Right atrium auricular region (tissue), 2 donors: Measurements from ENCODE around the gene EIF2D. TPM values are rescaled to one million over a fixed set of nuclear protein-coding genes. Genes with fewer than 3 reads are reported as not detected.
A peak's percentile ranks its signal among the peaks of the same experiment; 100 is the strongest.

Experiments used
- DNase-seq: peaks from one replicate; pipeline ENCODE4 v3.0.0-alpha.2; 2019; ENCODE audit warnings: low spot score
- H3K27ac ChIP-seq, 2 donors: fragments of 200-600 bp; sonication (generic); 1 replicate in 1 of 2; 2 replicates in 1 of 2; pipeline ENCODE4 v1.5.1; 2016 to 2019
- H3K27me3 ChIP-seq, 2 donors: fragments of 200-600 bp; sonication (generic); one replicate each; pipeline versions ENCODE4 v1.5.1 to v1.6.0; 2017 to 2019
- H3K36me3 ChIP-seq: fragments of 200-600 bp; sonication (generic); one replicate; pipeline ENCODE4 v1.5.1; 2016
- H3K4me1 ChIP-seq, 2 donors: fragments of 200-600 bp; sonication (generic); one replicate each; pipeline versions ENCODE4 v1.5.1 to v1.6.0; 2017 to 2019
- H3K4me3 ChIP-seq, 2 donors: fragments of 200-600 bp; sonication (generic); 1 replicate in 1 of 2; 2 replicates in 1 of 2; pipeline ENCODE4 v1.5.1; 2017 to 2019; ENCODE audit warnings: mild to moderate bottlenecking in 1 of 2, moderate library complexity in 1 of 2
- H3K9me3 ChIP-seq, 2 donors: fragments of 200-600 bp; sonication (generic); one replicate each; pipeline ENCODE4 v1.5.1; 2019
- total RNA-seq, 2 donors: library from RNA; depleted of rRNA; stranded (reverse); fragments of >200 nt; gene quantifications; one replicate each; pipeline ENCODE4 v1.1.0, GENCODE V29; 2016
- TF ChIP-seq, protein P1 (sequence below), 2 donors: fragments of 200-600 bp; sonication (generic); IDR thresholded peaks; one replicate each; pipeline ENCODE4 v1.5.1; 2019; ENCODE audit warnings: antibody characterized with exemption in 2 of 2

The EIF2D gene
- total RNA-seq, 2 donors from 2014 or later = 21.7 to 30.4 TPM

DNA sequence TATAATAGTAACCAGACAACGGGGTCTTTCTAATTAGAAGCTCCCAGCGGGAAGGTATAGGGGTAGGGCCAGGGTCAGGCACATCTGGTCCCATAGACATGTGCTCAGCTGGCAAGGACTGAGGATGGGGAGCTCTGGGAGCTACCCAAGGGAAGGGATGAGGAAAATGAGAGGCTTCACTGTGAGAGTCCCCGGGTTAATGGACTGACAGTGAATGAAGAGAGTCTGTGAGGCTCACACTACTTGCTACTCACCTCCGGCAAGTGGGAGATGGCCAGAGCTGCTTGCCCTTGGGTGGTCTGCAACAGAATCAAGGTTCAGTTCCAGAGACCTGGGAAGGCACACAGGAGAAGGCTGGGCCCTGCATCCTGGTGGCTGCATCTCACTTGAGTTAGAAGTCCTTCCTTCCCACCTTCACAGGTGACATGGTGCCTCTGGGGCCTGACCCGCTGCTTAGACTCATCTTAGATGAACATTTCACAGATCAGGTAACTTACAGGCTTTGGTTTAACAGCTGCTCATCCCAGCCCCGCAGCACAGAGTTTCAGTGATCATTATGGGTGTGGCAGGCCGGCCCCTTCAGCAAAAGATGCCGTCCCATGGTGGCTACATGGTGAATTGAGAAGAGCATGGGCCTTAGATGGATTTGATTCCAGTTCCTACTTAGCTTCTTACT is 31.7 kb downstream of the EIF2D start:
- no peaks in the 10 kb centered on the region for H3K9me3 ChIP-seq
- no peaks in the 10 kb centered on the region for H3K36me3 ChIP-seq
- DNase-seq = no peak
- peaks cover 0 to 37% of the 10 kb centered on the region in 2 donors for H3K4me1 ChIP-seq
- TF ChIP-seq, protein P1, sequence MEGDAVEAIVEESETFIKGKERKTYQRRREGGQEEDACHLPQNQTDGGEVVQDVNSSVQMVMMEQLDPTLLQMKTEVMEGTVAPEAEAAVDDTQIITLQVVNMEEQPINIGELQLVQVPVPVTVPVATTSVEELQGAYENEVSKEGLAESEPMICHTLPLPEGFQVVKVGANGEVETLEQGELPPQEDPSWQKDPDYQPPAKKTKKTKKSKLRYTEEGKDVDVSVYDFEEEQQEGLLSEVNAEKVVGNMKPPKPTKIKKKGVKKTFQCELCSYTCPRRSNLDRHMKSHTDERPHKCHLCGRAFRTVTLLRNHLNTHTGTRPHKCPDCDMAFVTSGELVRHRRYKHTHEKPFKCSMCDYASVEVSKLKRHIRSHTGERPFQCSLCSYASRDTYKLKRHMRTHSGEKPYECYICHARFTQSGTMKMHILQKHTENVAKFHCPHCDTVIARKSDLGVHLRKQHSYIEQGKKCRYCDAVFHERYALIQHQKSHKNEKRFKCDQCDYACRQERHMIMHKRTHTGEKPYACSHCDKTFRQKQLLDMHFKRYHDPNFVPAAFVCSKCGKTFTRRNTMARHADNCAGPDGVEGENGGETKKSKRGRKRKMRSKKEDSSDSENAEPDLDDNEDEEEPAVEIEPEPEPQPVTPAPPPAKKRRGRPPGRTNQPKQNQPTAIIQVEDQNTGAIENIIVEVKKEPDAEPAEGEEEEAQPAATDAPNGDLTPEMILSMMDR (IDR thresholded peaks at IDR 0.05) = no peak
- H3K27me3 ChIP-seq = no peaks in the 10 kb centered on the region
- no peak overlapping the region for H3K4me3 ChIP-seq
- H3K27ac ChIP-seq = peak overlapping the region; percentile 37 to 70

DNA sequence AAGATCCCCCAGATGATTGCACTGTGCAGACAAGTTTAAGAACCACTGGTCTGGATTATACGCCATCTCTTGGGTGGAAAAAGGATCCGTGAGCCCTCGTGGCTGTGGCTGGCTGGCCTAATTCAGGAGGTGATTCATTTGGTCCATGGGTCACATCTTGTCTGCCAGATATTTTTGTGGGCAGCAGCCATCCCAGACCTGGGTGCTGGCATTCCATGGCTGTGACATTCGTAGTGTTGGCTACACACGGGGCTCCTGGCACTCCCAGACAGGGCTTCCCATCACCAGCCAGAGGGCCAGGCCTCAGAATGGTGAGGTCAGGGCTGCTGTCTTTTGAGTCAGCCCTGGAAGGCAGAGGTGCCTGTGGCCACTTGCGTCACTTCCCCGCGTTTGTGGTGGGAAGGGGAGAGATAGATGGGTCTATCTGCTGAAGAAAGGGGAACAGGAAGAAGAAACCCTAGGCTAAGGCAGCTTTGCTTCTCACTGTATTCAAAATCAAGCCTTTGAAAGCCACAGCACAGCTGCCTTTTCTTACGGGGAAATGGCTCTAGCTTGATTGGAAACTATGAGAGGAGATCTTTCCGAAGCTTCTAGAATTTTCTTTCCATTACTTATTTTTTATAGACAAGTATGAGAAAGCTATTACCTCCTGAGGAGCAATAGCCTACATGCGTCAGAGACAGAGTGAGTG is 32.4 kb downstream of the EIF2D start:
- H3K9me3 ChIP-seq = no peaks in the 10 kb centered on the region
- TF ChIP-seq, protein P1 (IDR thresholded peaks at IDR 0.05) = no peak
- no peak overlapping the region for H3K4me3 ChIP-seq
- no peaks in the 10 kb centered on the region for H3K36me3 ChIP-seq
- H3K4me1 ChIP-seq = peaks cover 0 to 44% of the 10 kb centered on the region in 2 donors
- peak; percentile 76 for DNase-seq
- peak overlapping the region; percentile 37 to 70 for H3K27ac ChIP-seq
- no peaks in the 10 kb centered on the region for H3K27me3 ChIP-seq

DNA sequence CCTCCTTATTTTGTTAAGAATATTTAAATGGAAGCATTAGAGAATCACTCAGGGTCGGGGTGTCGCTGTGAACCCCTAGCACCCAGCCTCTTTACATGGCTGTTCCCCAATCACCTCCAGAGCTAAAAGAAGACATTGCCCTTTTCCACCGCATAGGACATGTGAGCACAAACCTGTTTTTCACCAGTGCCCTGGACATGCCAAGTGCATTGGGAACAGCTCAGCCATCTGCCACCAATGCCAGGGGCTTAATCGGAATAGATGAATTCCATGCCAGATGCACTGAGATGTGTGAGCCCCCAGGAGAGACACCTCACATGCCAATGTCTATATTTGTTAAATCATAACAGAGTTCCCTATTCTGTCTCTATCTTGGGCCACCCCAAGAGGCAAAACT is 33.3 kb downstream of the EIF2D start:
- Histone ChIP-seq H3K4me1 (peaks cover 0 to 44% of the 10 kb centered on the region in 2 donors), H3K36me3 (no peaks in the 10 kb centered on the region), H3K27ac (peak overlapping the region in 1 of 2 donors; percentile 70), H3K4me3 (no peak overlapping the region), H3K9me3 (no peaks in the 10 kb centered on the region), H3K27me3 (no peaks in the 10 kb centered on the region)
- DNase-seq = no peak
- TF ChIP-seq, protein P1 (IDR thresholded peaks at IDR 0.05) = no peak

DNA sequence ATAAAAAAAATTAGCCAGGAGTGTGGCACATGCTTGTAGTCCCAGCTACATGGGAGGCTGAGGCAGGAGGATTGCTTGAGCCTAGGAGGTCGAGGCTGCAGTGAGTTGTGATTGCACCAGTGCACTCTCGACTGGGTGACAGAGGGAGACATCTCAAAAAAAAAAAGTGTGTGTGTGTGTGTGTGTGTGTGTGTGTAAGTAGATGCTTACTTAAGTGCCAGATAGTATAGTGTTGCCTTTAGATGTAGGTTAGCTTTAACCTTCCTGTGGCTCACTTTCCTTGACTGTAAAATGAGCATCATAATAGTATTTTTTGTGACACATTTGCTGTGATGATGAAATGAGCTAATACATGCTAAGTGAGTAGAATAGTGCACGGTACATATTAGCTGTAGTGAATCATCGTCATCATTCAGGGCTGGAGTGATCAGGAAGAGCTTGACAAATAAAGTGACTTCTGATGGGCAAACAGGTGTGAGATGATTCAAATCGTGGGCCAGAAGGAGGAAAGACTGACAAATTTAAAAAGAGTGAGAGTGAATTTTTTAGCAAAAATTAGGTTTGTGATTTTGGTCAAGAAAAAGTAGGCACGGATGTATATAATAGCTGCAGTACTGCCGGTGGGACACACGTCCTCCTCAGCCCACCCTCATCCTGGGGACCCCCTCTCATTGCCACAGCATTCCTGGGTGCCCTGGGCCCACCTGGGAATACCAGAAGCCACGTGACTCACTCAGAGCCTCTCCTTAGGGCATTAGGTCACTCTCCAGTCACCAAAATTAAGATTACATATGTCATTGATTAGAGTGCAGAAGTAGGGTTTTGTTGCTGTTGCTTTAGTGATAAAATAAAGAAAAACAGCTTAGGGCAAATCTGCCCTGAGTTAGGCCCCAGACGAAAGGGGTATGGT is 33.9 kb downstream of the EIF2D start:
- Histone ChIP-seq H3K4me3 (no peak overlapping the region), H3K36me3 (no peaks in the 10 kb centered on the region), H3K27me3 (no peaks in the 10 kb centered on the region), H3K4me1 (peaks cover 0 to 37% of the 10 kb centered on the region in 2 donors), H3K9me3 (no peaks in the 10 kb centered on the region), H3K27ac (no peak overlapping the region)
- TF ChIP-seq, protein P1 (IDR thresholded peaks at IDR 0.05) = no peak
- DNase-seq = no peak

DNA sequence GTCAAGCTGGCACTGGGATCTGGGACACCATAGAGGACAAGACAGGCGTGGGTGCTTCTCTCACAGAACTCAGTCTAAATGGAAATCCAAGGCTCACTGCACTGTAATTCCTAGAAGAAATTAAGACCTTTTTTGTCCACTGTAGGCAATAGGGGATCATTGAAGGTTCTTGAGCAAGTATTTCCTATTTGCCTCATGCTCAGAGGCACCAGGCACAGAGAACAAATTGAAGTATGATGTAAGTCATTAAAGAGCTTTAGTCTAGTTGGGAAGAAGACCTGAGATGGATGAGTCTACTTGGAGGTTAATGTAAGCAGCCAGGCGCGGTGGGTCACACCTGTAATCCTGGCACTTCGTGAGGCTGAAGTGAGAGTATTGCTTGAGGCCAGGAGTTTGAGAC is 34.6 kb downstream of the EIF2D start:
- Histone ChIP-seq H3K9me3 (no peaks in the 10 kb centered on the region), H3K36me3 (no peaks in the 10 kb centered on the region), H3K27me3 (no peaks in the 10 kb centered on the region), H3K27ac (no peak overlapping the region), H3K4me3 (no peak overlapping the region), H3K4me1 (peaks cover 0 to 34% of the 10 kb centered on the region in 2 donors)
- TF ChIP-seq, protein P1 (IDR thresholded peaks at IDR 0.05) = no peak
- DNase-seq = no peak
